ENCODE results near the gene HHAT.

The HHAT gene

GRCh38 chr1:210328746-210329503 is at the start of gene HHAT:
Gene HHAT, plus strand, starts transcription at chr1:210328902. Its CDS starts 20,074 bp downstream, at chr1:210348976.
- in situ Hi-C loops (cut with HindIII; ENCODE audit: low sequenced_read_pairs) = no loop called here

DNA sequence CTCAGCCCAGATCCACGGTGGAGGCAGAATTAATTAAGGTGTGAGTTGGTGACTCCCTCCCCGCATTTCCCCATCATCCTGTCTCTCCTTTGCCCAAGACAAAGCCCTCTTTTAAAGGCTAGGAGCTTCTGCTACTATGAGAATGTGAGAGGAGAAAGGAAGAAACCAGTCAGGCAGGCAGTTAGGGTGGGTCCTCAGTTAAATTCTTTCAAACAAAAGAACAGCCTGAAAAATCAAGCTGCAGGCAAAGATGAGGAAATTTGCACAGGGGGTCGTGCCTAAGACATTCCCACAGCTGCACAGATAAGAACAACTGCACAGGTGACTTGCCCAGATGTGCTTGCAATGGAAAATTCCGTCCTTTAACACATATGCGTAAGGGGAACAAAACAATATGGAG is 48.5 kb upstream of the HHAT start:
- in situ Hi-C loops (cut with HindIII; ENCODE audit: low sequenced_read_pairs) = no loop called here

- in situ Hi-C loops (cut with HindIII; ENCODE audit: low sequenced_read_pairs) = no loop called here
Observed at GRCh38 chr1:210288116-210288515, 40.6 kb upstream of the HHAT start.

GRCh38 chr1:210289248-210289647 is 39.5 kb upstream of the HHAT start:
- in situ Hi-C loops (cut with HindIII; ENCODE audit: low sequenced_read_pairs) = no loop called here

GRCh38 chr1:210291081-210291764 is 37.5 kb upstream of the HHAT start:
- in situ Hi-C loops (cut with HindIII; ENCODE audit: low sequenced_read_pairs) = no loop called here

DNA sequence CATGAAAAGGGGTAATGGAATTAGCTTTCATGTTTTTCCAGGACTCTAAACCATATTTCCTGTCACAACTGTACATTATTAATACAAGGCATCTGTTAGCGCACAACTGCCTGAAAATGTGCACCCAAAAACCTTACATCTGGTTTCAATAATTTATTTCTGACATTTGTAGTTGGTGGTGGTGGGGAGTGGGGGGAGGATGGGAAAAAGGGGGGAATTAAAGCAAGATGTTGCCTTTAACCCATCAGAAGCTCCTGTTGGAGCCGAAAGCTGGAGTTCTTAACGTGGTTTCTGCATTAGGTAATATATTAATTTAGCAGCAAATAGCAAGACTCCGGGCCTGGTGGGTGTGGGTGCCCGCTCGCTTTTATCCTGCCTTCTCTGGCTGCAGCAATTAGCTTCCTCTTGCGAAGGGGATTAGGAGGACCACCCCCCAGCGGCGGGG is 36.9 kb upstream of the HHAT start:
- in situ Hi-C loops (cut with HindIII; ENCODE audit: low sequenced_read_pairs) = no loop called here

- in situ Hi-C loops (cut with HindIII; ENCODE audit: low sequenced_read_pairs) = no loop called here
Observed at GRCh38 chr1:210292231-210292871, 36.4 kb upstream of the HHAT start.

GRCh38 chr1:210293171-210293607 is 35.5 kb upstream of the HHAT start:
- in situ Hi-C loops (cut with HindIII; ENCODE audit: low sequenced_read_pairs) = no loop called here

DNA sequence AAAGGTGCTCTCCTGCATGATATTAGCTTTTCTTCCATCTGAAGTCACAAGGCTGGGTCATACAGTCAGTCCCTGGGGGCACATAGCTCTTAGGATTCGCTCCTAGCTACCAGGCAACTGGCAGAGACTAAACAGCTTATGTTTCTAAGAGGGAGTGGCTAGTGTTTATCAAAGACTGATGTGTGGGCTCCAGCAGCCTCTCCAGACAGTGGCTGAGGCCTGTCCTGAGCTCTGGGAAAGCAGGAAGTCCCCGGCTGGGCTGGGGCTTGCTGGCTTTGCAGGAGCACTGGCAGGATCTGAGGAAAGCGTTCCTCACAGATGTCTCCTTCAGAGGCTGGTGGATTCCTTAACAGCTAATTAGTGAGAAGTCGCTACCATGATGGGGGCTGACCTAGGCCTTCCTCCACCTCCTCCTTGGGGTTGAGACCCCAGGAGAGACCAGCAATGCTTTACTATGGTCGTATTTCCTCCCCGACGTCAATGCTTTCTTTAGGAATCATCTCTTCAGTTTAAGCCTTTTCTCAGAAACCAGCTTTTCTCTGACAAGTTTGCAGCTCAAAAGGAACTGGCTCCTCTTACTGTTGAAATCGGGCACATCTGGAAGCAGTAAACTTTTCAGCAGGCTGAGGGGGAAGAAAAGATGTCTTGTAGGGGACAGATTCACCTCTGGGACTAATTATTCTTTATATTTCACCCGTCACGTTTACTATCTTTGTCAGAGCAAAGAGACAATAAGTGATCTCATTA is 33.5 kb upstream of the HHAT start:
- in situ Hi-C loops (cut with HindIII; ENCODE audit: low sequenced_read_pairs) = no loop called here

DNA sequence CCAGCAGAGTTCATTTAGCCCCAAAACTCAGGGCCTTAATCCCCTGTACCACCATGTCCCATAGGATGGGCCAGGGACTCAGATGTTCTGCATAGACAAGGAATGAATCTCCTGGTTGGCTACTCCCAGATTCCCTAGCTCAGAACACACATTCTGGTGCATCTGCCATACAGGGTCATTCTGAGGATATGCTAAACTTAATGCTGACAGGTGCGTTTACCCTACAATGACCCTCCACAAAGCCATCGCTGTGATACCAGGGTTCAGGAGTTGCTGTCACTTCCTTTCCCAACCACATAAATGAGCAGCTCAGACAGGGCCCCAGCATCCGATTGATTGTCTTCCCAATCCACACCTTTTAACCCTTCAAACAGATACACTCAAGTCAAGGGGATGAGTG is 32.0 kb upstream of the HHAT start:
- in situ Hi-C loops (cut with HindIII; ENCODE audit: low sequenced_read_pairs) = no loop called here

DNA sequence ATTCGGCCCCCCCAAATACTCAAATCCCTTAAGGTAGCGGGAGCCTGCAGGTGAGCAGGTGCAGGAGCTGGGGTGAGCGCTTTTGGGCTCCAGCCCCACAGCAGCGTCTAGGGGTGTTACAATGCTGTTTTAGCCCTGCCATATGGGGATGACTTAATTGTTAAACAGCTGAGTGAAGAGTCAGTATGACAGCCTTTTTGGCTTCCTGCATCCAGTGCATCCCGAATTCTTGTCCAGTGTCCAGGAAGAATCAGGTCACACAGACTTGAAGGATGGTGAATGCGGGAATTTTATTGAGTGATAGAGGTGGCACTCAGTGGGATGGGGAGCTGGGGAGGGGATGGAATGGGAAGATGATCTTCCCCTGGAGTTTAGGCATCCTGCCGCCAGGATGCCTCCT is 30.4 kb upstream of the HHAT start:
- in situ Hi-C loops (cut with HindIII; ENCODE audit: low sequenced_read_pairs) = no loop called here

- in situ Hi-C loops (cut with HindIII; ENCODE audit: low sequenced_read_pairs) = no loop called here
Observed at GRCh38 chr1:210298936-210299335, 29.8 kb upstream of the HHAT start.

DNA sequence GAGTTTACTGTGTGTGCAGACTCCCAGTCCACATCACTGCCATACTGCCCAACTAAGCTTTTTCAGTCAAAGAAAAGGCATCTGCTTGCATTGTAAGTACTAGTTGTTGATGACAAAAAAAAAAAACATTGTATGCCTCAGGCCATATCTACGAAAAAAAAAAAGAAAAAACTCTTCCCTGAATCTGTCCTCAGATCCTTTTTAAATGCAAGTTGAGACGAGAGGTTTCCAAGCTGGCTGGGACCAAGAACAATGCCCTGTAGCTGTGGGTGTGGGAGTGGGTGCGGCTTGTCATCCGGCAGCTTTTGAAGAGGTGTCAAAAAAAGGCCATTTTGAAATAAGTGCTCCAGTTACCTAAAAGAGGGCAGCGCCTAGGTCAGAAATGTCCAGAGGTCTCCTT is 29.2 kb upstream of the HHAT start:
- in situ Hi-C loops (cut with HindIII; ENCODE audit: low sequenced_read_pairs) = no loop called here

DNA sequence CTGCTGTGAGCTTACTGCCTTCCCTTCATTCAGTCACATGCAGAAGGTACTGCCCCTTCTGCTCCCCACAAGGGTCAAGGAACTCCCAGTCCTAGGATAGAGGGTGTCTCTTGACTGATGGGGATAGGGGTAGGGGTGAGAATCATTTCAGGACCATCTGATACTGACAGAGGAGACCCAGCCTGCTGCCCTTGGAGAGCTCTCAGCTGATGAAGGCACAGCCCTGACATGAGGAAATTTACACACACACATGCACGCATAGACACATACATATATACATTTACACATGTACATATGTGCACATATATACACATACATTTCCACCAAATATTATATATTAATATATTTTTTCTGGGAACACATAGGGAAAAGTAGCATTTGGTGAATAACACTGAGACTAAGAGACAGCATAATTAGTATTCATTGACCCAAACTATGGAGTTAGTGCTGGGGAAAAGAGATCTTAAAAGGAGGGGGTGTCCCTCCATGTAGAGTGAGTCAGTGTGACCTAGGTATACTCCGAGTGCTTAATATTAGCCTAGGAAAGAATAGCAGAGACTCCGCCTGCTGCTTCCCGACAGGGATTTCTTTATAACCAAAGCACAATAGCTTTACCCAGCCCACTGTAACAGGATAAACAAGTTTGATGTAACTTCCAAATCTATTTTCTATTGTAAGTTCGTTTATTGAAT is 27.6 kb upstream of the HHAT start:
- in situ Hi-C loops (cut with HindIII; ENCODE audit: low sequenced_read_pairs) = no loop called here

DNA sequence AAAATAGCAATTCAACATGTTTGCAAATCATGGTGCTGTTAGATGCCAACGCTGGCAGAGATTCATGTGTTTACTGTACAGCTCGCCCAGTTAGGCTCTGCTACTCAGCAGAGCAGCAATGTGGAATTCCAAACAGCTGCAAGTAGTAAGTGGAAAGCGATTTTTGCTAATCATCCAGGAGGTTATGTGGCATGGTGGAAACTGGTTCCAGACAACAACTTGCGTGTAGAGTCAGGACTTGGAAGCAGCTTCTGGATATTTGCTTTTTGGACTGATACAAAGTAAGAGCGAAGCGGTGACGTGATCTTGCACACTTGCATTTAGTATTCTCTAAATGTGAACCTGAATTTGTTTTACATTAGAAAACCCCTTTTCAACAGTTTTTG is 27.1 kb upstream of the HHAT start:
- in situ Hi-C loops (cut with HindIII; ENCODE audit: low sequenced_read_pairs) = no loop called here

- in situ Hi-C loops (cut with HindIII; ENCODE audit: low sequenced_read_pairs) = no loop called here
Observed at GRCh38 chr1:210302501-210302900, 26.2 kb upstream of the HHAT start.

GRCh38 chr1:210303391-210303790 is 25.3 kb upstream of the HHAT start:
- in situ Hi-C loops (cut with HindIII; ENCODE audit: low sequenced_read_pairs) = no loop called here

GRCh38 chr1:210310562-210311153 is 18.0 kb upstream of the HHAT start:
- in situ Hi-C loops (cut with HindIII; ENCODE audit: low sequenced_read_pairs) = no loop called here

GRCh38 chr1:210311726-210312493 is 16.8 kb upstream of the HHAT start:
- in situ Hi-C loops (cut with HindIII; ENCODE audit: low sequenced_read_pairs) = no loop called here

Measured in endothelial cell of hepatic sinusoid (primary cell).